Endothelial cell of umbilical vein (primary cell): ENCODE measurements around the gene CA6. TPM values are rescaled to one million over a fixed set of nuclear protein-coding genes. Genes with fewer than 3 reads are reported as not detected.

Experiments
- BruUV-seq: library from RNA; stranded (reverse); fragments of 400-500 nt; replicated peaks from 2 replicates; lab custom pipeline; 2021; lab: Mats Ljungman, UMichigan
- CTCF ChIA-PET: fragments of 300-600, 350-600 bp; sonication (Branson Sonifier 250); formaldehyde crosslinking; loops from one replicate; lab custom pipeline; 2021; ENCODE audit warnings: antibody characterized with exemption, inconsistent platforms; lab: Charles Lee
- POLR2A ChIA-PET: fragments of 300-600, 350-600 bp; sonication (Branson Sonifier 250); formaldehyde crosslinking; loops from one replicate; lab custom pipeline; 2021; ENCODE audit warnings: antibody characterized with exemption, inconsistent platforms; lab: Charles Lee
- DNase-seq: peaks from one replicate; pipeline ENCODE4 v3.0.0-alpha.2; 2011; ENCODE audit warnings: low read depth, low spot score
- FAIRE-seq: peaks from 2 replicates; lab custom pipeline; 2011; peaks lifted over from hg19 to GRCh38; lab: Jason Lieb, UNC
- H2AFZ ChIP-seq: 2 replicates; pipeline ENCODE4 v1.6.0; 2012; ENCODE audit warnings: low read depth, low read length, control low read depth, inconsistent platforms
- H3K27ac ChIP-seq: 2 replicates; pipeline ENCODE4 v1.5.1; 2011; ENCODE audit warnings: low read depth, mild to moderate bottlenecking, control low read depth, low read length, moderate library complexity; ENCODE audit not compliant: insufficient read depth
- H3K27me3 ChIP-seq, 2 experiments: 2 replicates each; pipeline versions ENCODE4 v1.6.0 to v1.6.1; 2011; ENCODE audit warnings: low read length in 2 of 2, mixed read lengths in 1 of 2; ENCODE audit not compliant: control insufficient read depth in 2 of 2, insufficient read depth in 2 of 2
- H3K36me3 ChIP-seq, 2 experiments: 2 replicates in 1 of 2; 3 replicates in 1 of 2; pipeline ENCODE4 v1.5.1; 2011; ENCODE audit warnings: low read length in 2 of 2, mild to moderate bottlenecking in 1 of 2, moderate library complexity in 1 of 2; ENCODE audit not compliant: control insufficient read depth in 2 of 2, insufficient read depth in 2 of 2; ENCODE audit errors: extremely low read depth in 1 of 2
- H3K4me1 ChIP-seq: 3 replicates; pipeline ENCODE4 v1.5.1; 2011; ENCODE audit warnings: mild to moderate bottlenecking, low read length; ENCODE audit not compliant: control insufficient read depth, insufficient read depth; ENCODE audit errors: extremely low read depth
- H3K4me2 ChIP-seq: 2 replicates; pipeline ENCODE4 v1.6.1; 2011; ENCODE audit warnings: low read length, control low read depth, mixed read lengths; ENCODE audit not compliant: insufficient read depth
- H3K4me3 ChIP-seq, 3 experiments: fragments of 200-600 bp in 1 of 3; sonication (generic), shearing (Covaris generic) in 1 of 3; replicated peaks in 1 of 3; 2 replicates each; pipeline ENCODE4 v1.5.1; 2011 to 2016; ENCODE audit warnings: control low read depth in 3 of 3, low read length in 3 of 3, mild to moderate bottlenecking in 2 of 3, inconsistent platforms in 1 of 3, low read depth in 1 of 3, moderate library complexity in 1 of 3; ENCODE audit not compliant: insufficient read depth in 1 of 3
- H3K79me2 ChIP-seq: 2 replicates; pipeline ENCODE4 v1.6.0; 2012; ENCODE audit warnings: low read length, inconsistent platforms; ENCODE audit not compliant: control insufficient read depth, insufficient read depth
- H3K9ac ChIP-seq: replicated peaks from 2 replicates; pipeline ENCODE3; 2011; ENCODE audit warnings: low read length, control low read depth; ENCODE audit not compliant: insufficient read depth; ENCODE audit errors: extremely low read depth
- H3K9me1 ChIP-seq: replicated peaks from 3 replicates; pipeline ENCODE4 v1.6.0; 2011; ENCODE audit warnings: mild to moderate bottlenecking, low read length; ENCODE audit not compliant: control insufficient read depth, insufficient read depth; ENCODE audit errors: extremely low read depth
- H3K9me3 ChIP-seq: replicated peaks from 2 replicates; pipeline ENCODE4 v1.5.1; 2012; ENCODE audit warnings: low read length, inconsistent platforms; ENCODE audit not compliant: control insufficient read depth, insufficient read depth
- H4K20me1 ChIP-seq: replicated peaks from 2 replicates; pipeline ENCODE3; 2011; ENCODE audit warnings: mild to moderate bottlenecking, low read length; ENCODE audit not compliant: control insufficient read depth, insufficient read depth; ENCODE audit errors: extremely low read depth
- EZH2 ChIP-seq: IDR thresholded peaks from 2 replicates; pipeline ENCODE4 v1.6.1; 2012; ENCODE audit warnings: borderline replicate concordance, low read depth, mild to moderate bottlenecking, moderate library complexity, low read length, inconsistent platforms; ENCODE audit not compliant: severe bottlenecking
- FOS ChIP-seq: IDR thresholded peaks from 2 replicates; pipeline ENCODE4 v1.6.1; 2011; ENCODE audit warnings: mild to moderate bottlenecking, low read length, moderate library complexity, borderline replicate concordance; ENCODE audit not compliant: insufficient read depth
- GATA2 ChIP-seq: IDR thresholded peaks from 2 replicates; pipeline ENCODE4 v1.7.0; 2011; ENCODE audit warnings: low read depth, mild to moderate bottlenecking, moderate library complexity, mixed read lengths, low read length; ENCODE audit not compliant: insufficient read length, insufficient read depth
- JUN ChIP-seq: IDR thresholded peaks from 2 replicates; pipeline ENCODE4 v1.6.1; 2011; ENCODE audit warnings: borderline replicate concordance, low read depth; ENCODE audit not compliant: insufficient read length, insufficient read depth
- MYC ChIP-seq: IDR thresholded peaks from one replicate; pipeline ENCODE4 v1.6.1; 2011; ENCODE audit warnings: mild to moderate bottlenecking, low read depth, low read length
- POLR2A ChIP-seq: IDR thresholded peaks from 2 replicates; pipeline ENCODE4 v1.6.1; 2012; ENCODE audit warnings: low read depth, mild to moderate bottlenecking, control low read depth, low read length
- POLR2AphosphoS5 ChIP-seq: IDR thresholded peaks from 2 replicates; pipeline ENCODE4 v1.6.1; 2012; ENCODE audit warnings: low read depth, mild to moderate bottlenecking, control low read depth, low read length, moderate library complexity; ENCODE audit not compliant: insufficient read depth
- dilution Hi-C: fragments of 300-500 bp; cut with MboI; formaldehyde crosslinking; loops from one replicate; pipeline ENCODE4 v1.15.0; 2019; ENCODE audit warnings: low sequenced_read_pairs; ENCODE audit not compliant: extremely low pct_ligation_motif_present
- intact Hi-C: fragments of 100-400 bp; cut with micrococcal nuclease; formaldehyde crosslinking; loops from one replicate; pipeline ENCODE4 v1.10.0; 2022
- polyA plus RNA-seq, 4 experiments: library from polyadenylated mRNA; depleted of rRNA in 3 of 4; stranded (reverse) in 3 of 4; unstranded in 1 of 4; fragments of >200 nt; gene quantifications; 2 replicates each; pipeline versions ENCODE4 v1.2.1 to v1.2.3, GENCODE V29; 2011 to 2012; ENCODE audit warnings: missing spikeins in 1 of 4
- total RNA-seq: library from RNA; stranded (reverse); gene quantifications from 2 replicates; pipeline ENCODE4 v1.2.3, GENCODE V29; 2021
- TF ChIP-seq, protein P1 (sequence below), 2 donors: IDR thresholded peaks; 1 replicate in 1 of 2; 2 replicates in 1 of 2; pipeline ENCODE4 v1.5.1; 2011; ENCODE audit warnings: low read length in 2 of 2, mild to moderate bottlenecking in 2 of 2, moderate library complexity in 2 of 2, control low read depth in 1 of 2, inconsistent platforms in 1 of 2, low read depth in 1 of 2; ENCODE audit not compliant: insufficient read depth in 1 of 2; ENCODE audit errors: extremely low read depth in 1 of 2
- TF ChIP-seq, protein P2 (sequence below): IDR thresholded peaks from 2 replicates; pipeline ENCODE4 v1.6.1; 2011; ENCODE audit not compliant: insufficient read depth, insufficient read length

Gene CA6
- total and polyA plus RNA-seq, 2 donors (not counting 3 experiments of a cell fraction or from before 2014, with no cell fraction given) = not detected

DNA sequence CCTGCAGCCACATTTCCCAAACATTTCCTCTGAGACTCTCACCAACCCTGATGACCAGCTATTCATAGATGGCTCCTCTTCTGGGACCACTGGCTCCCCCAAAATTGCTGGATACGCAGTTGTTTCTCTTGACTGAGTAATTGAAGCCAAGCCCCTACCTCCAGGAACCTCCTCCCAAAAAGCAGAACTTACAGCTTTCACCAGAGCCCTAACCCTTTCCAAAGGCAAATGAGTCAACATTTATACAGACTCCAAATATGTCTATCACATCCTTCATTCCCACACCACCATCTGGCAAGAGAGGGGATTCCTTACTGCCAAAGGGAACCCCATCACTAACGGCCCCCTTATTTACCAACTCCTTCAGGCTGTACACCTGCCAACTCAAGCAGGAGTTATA, 20.3 kb upstream of the CA6 start:
- no peak overlapping the region for H2AFZ ChIP-seq
- H3K27ac ChIP-seq = no peak overlapping the region
- H3K4me2 ChIP-seq = no peak overlapping the region
- no peaks in the 10 kb centered on the region for H3K36me3 ChIP-seq
- H3K4me3 ChIP-seq = no peak overlapping the region
- peaks cover 4 to 14% of the 10 kb centered on the region in 2 experiments for H3K27me3 ChIP-seq
- no peak for DNase-seq
- TF ChIP-seq, protein P1, sequence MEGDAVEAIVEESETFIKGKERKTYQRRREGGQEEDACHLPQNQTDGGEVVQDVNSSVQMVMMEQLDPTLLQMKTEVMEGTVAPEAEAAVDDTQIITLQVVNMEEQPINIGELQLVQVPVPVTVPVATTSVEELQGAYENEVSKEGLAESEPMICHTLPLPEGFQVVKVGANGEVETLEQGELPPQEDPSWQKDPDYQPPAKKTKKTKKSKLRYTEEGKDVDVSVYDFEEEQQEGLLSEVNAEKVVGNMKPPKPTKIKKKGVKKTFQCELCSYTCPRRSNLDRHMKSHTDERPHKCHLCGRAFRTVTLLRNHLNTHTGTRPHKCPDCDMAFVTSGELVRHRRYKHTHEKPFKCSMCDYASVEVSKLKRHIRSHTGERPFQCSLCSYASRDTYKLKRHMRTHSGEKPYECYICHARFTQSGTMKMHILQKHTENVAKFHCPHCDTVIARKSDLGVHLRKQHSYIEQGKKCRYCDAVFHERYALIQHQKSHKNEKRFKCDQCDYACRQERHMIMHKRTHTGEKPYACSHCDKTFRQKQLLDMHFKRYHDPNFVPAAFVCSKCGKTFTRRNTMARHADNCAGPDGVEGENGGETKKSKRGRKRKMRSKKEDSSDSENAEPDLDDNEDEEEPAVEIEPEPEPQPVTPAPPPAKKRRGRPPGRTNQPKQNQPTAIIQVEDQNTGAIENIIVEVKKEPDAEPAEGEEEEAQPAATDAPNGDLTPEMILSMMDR (IDR thresholded peaks at IDR 0.05; ENCODE audit: extremely low read depth in 1 of 2, insufficient read depth in 1 of 2, low read depth in 1 of 2, low read length in 2 of 2) = no peak
- no peak for TF ChIP-seq EZH2
- TF ChIP-seq MYC = no peak
- no peak for TF ChIP-seq JUN
- no peaks in the 10 kb centered on the region for H3K4me1 ChIP-seq
- no peak for FAIRE-seq
- POLR2A ChIA-PET = interaction anchor here (0.7 kb wide), 1 partner anchor 16 kb away, joined by 3 read pairs; no protein-coding TSS in a partner anchor
- no peaks in the 10 kb centered on the region for H4K20me1 ChIP-seq
- BruUV-seq = no TSS peak
- no peaks in the 10 kb centered on the region for H3K79me2 ChIP-seq
- intact Hi-C loops = no loop called here
- no peaks in the 10 kb centered on the region for H3K9me3 ChIP-seq
- H3K9ac ChIP-seq = no peak overlapping the region
- CTCF ChIA-PET = interaction anchor here (0.9 to 1.7 kb wide), 7 partner anchors 10 to 176 kb away, joined by 3 to 15 read pairs (median 4); no protein-coding TSS in a partner anchor
- dilution Hi-C loops = no loop called here
- no peaks in the 10 kb centered on the region for H3K9me1 ChIP-seq

DNA sequence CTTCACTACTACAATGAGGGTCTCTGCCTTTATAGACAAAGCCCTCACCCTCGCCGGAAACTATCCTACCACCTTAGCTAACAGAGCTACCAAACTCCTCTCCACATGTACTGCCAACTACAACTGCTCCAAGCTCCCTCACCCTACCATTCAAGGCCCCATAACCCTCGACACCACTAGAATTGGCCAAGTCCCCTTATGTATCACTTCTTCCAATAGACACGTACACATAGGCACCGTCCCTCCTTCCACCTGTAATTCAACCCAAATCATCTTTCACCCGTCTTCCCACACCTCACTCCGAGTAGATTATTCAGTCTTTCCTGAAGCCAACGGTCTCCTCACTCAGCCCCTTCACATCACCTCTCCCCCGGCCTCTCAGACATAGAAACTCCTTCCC, 19.7 kb upstream of the CA6 start:
- FAIRE-seq = no peak
- Histone ChIP-seq H4K20me1 (no peaks in the 10 kb centered on the region), H3K27me3 (peaks cover 4 to 14% of the 10 kb centered on the region in 2 experiments), H3K79me2 (no peaks in the 10 kb centered on the region), H3K4me1 (no peaks in the 10 kb centered on the region), H3K4me2 (no peak overlapping the region), H3K27ac (no peak overlapping the region), H3K9me3 (no peaks in the 10 kb centered on the region), H2AFZ (no peak overlapping the region), H3K4me3 (no peak overlapping the region), H3K9ac (no peak overlapping the region), H3K9me1 (no peaks in the 10 kb centered on the region), H3K36me3 (no peaks in the 10 kb centered on the region)
- CTCF ChIA-PET = interaction anchor here (0.9 to 1.7 kb wide), 7 partner anchors 9 to 176 kb away, joined by 3 to 15 read pairs (median 4); no protein-coding TSS in a partner anchor
- POLR2A ChIA-PET = no interaction called here
- no peak for DNase-seq
- dilution Hi-C loops (no loop called here), intact Hi-C loops (no loop called here)
- no TSS peak for BruUV-seq
- no peak for TF ChIP-seq POLR2A
- TF ChIP-seq MYC = no peak
- no peak for TF ChIP-seq JUN
- no peak for TF ChIP-seq FOS
- TF ChIP-seq, protein P2, sequence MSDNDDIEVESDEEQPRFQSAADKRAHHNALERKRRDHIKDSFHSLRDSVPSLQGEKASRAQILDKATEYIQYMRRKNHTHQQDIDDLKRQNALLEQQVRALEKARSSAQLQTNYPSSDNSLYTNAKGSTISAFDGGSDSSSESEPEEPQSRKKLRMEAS = no peak
- TF ChIP-seq EZH2 = no peak
- TF ChIP-seq, protein P1 (IDR thresholded peaks at IDR 0.05; ENCODE audit: extremely low read depth in 1 of 2, insufficient read depth in 1 of 2, low read depth in 1 of 2, low read length in 2 of 2) = no peak
- no peak for TF ChIP-seq GATA2
- no peak for TF ChIP-seq POLR2AphosphoS5
